GM18511 (cell line): ENCODE data around the gene FAN1.

Experiments
- ATAC-seq: cut with Tn5 transposase; IDR thresholded peaks from one replicate; pipeline ENCODE4 v1.9.1; 2021; ENCODE audit warnings: mild to moderate bottlenecking, moderate library complexity; ENCODE audit not compliant: unreplicated experiment

The FAN1 gene

GRCh38 chr15:30954674-30955073 is 51.0 kb downstream of the FAN1 start:
- no peak for ATAC-seq

GRCh38 chr15:30956216-30957124 is 52.8 kb downstream of the FAN1 start:
- ATAC-seq = no peak

- ATAC-seq = no peak
Measured at GRCh38 chr15:30958219-30958618, 54.5 kb downstream of the FAN1 start.

GRCh38 chr15:30962079-30962478 is 58.4 kb downstream of the FAN1 start:
- no peak for ATAC-seq

GRCh38 chr15:30962659-30963058 is 58.9 kb downstream of the FAN1 start:
- no peak for ATAC-seq

- ATAC-seq = no peak
Measured at GRCh38 chr15:30963681-30964080, 60.0 kb downstream of the FAN1 start.

- no peak for ATAC-seq
Measured at GRCh38 chr15:30969724-30970123, 66.0 kb downstream of the FAN1 start.

GRCh38 chr15:30973379-30973778 is 69.7 kb downstream of the FAN1 start:
- no peak for ATAC-seq

- ATAC-seq = peak; percentile 80
Measured at GRCh38 chr15:30974112-30974511, 70.4 kb downstream of the FAN1 start.

- no peak for ATAC-seq
Measured at GRCh38 chr15:30978328-30978727, 74.6 kb downstream of the FAN1 start.

GRCh38 chr15:30979457-30979856 is 75.7 kb downstream of the FAN1 start:
- no peak for ATAC-seq

- ATAC-seq = peak; percentile 6
Measured at GRCh38 chr15:30984118-30984517, 80.4 kb downstream of the FAN1 start.

- ATAC-seq = peak; percentile 72
Measured at GRCh38 chr15:30984542-30984941, 80.8 kb downstream of the FAN1 start.

GRCh38 chr15:30985081-30985531 is 81.4 kb downstream of the FAN1 start:
- peak; percentile 35 for ATAC-seq

- no peak for ATAC-seq
Measured at GRCh38 chr15:30990036-30990435, 86.3 kb downstream of the FAN1 start.

- ATAC-seq = no peak
Measured at GRCh38 chr15:30990446-30991254, 86.9 kb downstream of the FAN1 start.

- ATAC-seq = peak; percentile 90
Measured at GRCh38 chr15:30991255-30992235, 87.8 kb downstream of the FAN1 start, which contains the start of gene MTMR10. MTMR10 (minus strand) TSS chr15:30991628; CDS start chr15:30991506, 122 bp downstream.

GRCh38 chr15:30992249-30992864 is 88.6 kb downstream of the FAN1 start:
- no peak for ATAC-seq
